ENCODE data around the gene AHDC1. TPM values are rescaled to one million over a fixed set of nuclear protein-coding genes. Genes with fewer than 3 reads are reported as not detected.
"Not testable (repeated sequence)": the region's sequence is repeated elsewhere in the genome, so short reads cannot be mapped to it uniquely, and the experiment has no call there.

AHDC1 gene
- polyA plus RNA-seq, 4 donors, result 31.6 to 67.5 (median 48.5) TPM

GRCh38 chr1:27539901-27540861 is 63.8 kb downstream of the AHDC1 start:
- DNase-seq (ENCODE audit: low read depth in 4 of 4, low spot score in 2 of 4), result no peak

GRCh38 chr1:27538793-27539192 is 65.2 kb downstream of the AHDC1 start:
- no peak for DNase-seq (ENCODE audit: low read depth in 4 of 4, low spot score in 2 of 4)

- DNase-seq (ENCODE audit: low read depth in 4 of 4, low spot score in 2 of 4), result not testable (repeated sequence)
Measured at GRCh38 chr1:27538305-27538676, 65.7 kb downstream of the AHDC1 start.

- DNase-seq (ENCODE audit: low read depth in 4 of 4, low spot score in 2 of 4), result peak in 1 of 4 donors; percentile 45
Measured at GRCh38 chr1:27536767-27537166, 67.2 kb downstream of the AHDC1 start.

GRCh38 chr1:27536010-27536757 is 67.8 kb downstream of the AHDC1 start:
- DNase-seq (ENCODE audit: low read depth in 4 of 4, low spot score in 2 of 4), result no peak

GRCh38 chr1:27535386-27535785 is 68.6 kb downstream of the AHDC1 start:
- DNase-seq (ENCODE audit: low read depth in 4 of 4, low spot score in 2 of 4), result no peak

GRCh38 chr1:27531959-27532685 is 71.8 kb downstream of the AHDC1 start:
- no peak for DNase-seq (ENCODE audit: low read depth in 4 of 4, low spot score in 2 of 4)

GRCh38 chr1:27530192-27530591 is 73.8 kb downstream of the AHDC1 start:
- DNase-seq (ENCODE audit: low read depth in 4 of 4, low spot score in 2 of 4), result no peak

GRCh38 chr1:27529704-27530018 is 74.3 kb downstream of the AHDC1 start:
- DNase-seq (ENCODE audit: low read depth in 4 of 4, low spot score in 2 of 4), result no peak

- peak in 3 of 4 donors; percentile 69 to 81 (median 78) for DNase-seq (ENCODE audit: low read depth in 4 of 4, low spot score in 2 of 4)
Measured at GRCh38 chr1:27528818-27529703, 74.9 kb downstream of the AHDC1 start.

- peak in 3 of 4 donors; percentile 53 to 64 (median 59) for DNase-seq (ENCODE audit: low read depth in 4 of 4, low spot score in 2 of 4)
Measured at GRCh38 chr1:27527890-27528817, 75.8 kb downstream of the AHDC1 start.

- DNase-seq (ENCODE audit: low read depth in 4 of 4, low spot score in 2 of 4), result peak; percentile 70 to 80 (median 76)
Measured at GRCh38 chr1:27527223-27527889, 76.6 kb downstream of the AHDC1 start.

GRCh38 chr1:27526569-27527222 is 77.2 kb downstream of the AHDC1 start:
- DNase-seq (ENCODE audit: low read depth in 4 of 4, low spot score in 2 of 4), result no peak

GRCh38 chr1:27525296-27526272 is 78.4 kb downstream of the AHDC1 start:
- peak in 3 of 4 donors; percentile 64 to 70 (median 69) for DNase-seq (ENCODE audit: low read depth in 4 of 4, low spot score in 2 of 4)

GRCh38 chr1:27523337-27524020 is 80.5 kb downstream of the AHDC1 start:
- DNase-seq (ENCODE audit: low read depth in 4 of 4, low spot score in 2 of 4), result no peak

All from left renal cortex interstitium (tissue), 4 donors.